Measurements from ENCODE around the gene PFDN4.

The PFDN4 gene

DNA sequence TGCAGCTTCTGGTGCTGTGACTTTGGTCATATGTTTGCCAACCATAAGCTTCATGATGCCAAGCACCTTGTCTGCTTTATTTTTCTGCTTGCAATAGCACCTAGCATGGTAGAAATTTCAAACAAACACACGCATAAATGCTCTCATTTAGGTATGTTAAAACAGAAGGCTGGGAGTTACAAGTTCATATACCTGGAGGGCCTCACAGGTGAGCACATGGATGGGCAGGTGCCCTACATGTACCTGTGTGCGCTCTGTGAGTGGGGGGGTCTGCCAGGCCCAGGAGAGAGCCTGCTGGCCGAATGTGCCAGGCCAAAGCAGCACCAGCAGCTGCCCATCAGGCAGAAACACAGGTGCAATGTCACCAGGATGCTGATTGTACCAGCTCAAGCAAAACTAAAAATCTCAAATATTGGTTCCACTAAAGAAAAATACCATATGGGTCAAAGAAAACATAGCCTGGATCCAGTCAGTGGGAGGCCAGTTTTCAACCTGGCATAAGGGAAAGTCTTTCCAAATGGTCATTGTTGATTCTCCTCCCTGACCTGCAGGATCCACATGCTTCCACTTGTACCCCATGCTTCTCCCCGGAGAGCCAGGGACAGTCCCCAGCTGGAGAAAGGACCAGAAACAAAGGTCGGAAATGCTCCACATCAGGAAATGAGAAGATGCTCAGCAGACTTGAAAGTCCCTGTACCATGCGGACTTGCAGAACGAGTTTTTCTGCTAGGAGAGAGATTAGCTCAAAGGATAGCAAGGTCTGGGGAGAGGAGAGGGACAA lies 7.2 kb upstream of the PFDN4 start:
- no peak for DNase-seq (ENCODE audit: low read depth in 2 of 2)

DNA sequence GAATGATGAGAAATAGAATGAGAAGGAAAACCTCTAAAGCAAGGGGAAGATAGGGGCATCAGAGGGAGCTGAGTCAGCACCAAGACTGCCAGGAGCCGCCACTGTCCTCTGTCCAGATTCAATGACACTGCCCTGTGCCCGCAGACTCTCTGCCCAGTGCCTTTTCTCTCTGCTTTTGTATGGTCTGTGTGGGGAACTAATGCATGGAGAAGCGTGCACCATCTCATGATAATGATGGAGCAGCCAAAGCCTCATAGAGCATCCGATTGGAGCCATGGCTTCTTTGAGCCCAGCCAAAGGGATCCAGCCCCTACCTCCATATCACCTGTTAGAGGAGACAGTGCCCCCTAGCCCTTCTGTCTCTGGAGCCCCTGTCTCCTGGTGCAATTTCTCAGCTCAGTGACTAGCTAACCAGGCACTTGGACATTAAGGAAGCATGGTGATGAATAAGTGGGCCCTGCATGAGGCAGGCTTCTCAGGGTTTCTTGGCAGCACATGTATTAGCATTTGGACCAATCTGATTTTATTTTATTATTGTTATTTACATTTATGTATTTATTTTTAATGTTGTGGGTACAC lies 6.5 kb upstream of the PFDN4 start:
- no peak for DNase-seq (ENCODE audit: low read depth in 2 of 2)

DNA sequence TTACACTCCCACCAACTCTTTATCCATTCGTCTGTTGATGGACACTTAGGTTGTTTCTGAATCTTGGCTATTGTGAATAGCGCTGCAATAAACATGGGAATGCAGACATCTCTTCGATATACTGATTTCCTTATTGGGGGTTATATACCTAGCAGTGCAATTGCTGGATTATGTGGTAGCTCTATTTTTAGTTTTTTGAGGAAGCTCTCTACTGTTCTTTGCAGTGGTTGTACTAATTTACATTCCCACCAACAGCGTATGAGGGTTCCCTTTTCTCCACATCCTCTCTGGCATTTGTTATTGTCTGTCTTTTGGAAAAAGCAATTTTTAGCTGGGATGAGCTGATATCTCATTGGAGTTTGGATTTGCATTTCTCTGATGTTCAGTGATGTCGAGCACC lies 4.6 kb upstream of the PFDN4 start:
- DNase-seq (ENCODE audit: low read depth in 2 of 2), result no peak

DNA sequence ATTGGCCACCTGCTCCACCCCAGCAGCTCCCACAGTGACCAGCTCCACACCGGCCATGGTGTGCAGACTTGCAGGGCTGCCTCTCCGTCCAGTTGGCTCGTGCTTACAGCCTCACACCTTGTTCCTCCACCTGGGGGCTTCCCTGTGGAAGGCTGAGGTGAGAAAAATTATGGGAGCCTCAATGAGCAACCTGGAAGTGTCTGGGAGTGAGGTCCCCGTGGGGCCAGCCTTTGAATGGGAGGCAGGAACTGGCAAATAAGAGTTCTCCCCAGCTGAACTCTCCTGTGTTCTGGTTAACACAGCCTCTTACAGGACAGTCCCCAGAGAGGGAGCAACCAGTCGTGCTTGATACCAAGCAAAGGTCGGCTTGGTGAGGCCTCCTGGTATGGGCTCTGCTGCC lies 3.8 kb upstream of the PFDN4 start:
- DNase-seq (ENCODE audit: low read depth in 2 of 2), result no peak

DNA sequence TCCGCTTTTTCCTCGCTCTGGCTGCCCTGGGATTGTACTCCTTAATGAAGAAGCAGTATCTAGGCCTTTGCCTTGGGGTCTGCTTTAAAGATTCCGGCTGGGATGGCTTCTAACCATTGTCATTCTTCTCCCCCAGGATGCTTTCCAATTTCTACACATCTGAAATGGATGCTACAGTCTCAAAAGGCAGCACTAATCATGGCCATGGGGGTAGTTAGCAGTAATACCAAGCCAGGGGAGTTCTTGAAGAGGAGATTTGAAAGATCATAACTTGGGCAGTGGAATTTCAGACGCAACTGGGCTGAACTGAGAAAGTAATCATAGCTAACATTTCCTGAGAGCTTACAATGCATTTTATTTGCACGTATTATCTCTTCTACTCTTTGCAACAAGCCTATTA lies 3.4 kb upstream of the PFDN4 start:
- DNase-seq (ENCODE audit: low read depth in 2 of 2), result no peak

DNA sequence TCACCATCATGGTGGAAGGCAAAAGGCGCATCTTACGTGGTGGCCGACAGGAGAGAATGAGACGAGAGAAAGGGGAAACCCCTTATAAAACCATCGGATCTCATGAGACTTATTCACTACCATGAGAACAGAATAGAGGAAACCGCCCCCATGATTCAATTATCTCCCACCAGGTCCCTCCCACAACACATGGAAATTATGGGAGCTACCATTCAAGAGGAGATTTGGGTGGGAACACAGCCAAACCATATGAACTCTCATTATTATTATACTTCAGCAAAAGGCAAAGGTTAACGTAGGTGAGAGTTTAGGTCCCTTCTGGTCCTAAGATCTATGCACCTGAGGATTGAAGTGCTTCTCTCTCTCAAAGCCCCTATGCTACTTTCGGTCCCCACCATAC lies 2.4 kb upstream of the PFDN4 start:
- DNase-seq (ENCODE audit: low read depth in 2 of 2), result no peak

DNA sequence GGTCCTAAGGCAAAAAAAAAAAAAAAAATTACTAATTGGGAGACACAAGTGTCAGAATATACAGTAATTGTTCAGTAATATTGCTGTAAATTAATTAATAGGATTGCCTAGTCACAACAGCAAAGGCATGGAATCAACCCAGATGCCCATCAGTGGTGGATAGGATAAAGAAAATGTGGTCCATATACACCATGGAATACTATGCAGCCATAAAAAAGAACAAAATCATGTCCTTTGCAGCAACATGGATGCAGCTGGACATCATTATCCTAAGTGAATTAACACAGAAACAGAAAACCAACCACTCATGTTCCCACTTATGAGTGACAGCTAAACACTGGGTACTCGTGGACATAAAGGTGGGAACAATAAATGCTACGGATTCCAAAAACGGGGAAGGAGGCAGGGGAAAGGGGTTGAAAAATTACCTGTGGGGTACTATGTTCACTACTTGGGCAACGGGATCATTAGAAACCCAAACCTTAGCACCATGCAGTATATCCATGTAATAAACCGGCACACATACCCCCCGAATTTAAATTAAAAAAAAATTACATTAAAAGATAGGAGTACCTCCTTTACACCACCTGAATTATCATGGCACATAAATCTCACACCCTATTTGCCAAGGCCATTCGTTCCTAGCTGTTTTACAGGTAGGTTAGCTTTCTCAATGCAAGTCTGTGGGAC lies 689 bp upstream of the PFDN4 start:
- no peak for DNase-seq (ENCODE audit: low read depth in 2 of 2)

DNA sequence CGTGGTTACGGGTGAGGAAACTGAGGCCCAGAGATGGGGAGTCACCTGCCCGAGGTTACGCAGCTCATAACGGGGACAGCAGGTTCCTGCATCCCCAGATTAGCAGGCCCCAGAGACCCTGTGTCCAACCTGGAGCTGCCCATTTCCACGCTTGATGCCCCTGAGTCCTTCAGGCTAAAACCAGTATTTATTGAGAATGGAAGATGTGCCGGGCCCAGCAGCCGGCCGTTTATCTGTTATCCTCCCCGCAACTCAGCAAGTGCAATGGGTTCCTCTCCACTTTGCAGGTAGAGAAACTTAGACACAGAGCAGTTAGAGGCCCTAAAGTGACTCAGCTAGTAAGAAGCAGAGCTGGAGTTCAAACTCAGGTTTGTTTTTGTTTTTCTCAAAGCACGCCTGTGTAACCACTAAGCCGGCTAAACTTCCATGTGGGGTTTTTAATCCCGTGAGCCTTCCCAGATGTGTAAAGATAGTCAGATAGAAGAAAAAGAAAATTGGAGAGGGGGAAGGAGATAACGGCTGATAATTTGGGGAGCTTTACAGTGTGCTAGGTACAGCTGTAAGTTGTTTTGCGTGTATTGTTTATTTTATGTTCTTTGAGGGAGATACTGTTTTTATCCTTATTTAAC lies 775 bp downstream of the PFDN4 start:
- no peak for DNase-seq (ENCODE audit: low read depth in 2 of 2)

DNA sequence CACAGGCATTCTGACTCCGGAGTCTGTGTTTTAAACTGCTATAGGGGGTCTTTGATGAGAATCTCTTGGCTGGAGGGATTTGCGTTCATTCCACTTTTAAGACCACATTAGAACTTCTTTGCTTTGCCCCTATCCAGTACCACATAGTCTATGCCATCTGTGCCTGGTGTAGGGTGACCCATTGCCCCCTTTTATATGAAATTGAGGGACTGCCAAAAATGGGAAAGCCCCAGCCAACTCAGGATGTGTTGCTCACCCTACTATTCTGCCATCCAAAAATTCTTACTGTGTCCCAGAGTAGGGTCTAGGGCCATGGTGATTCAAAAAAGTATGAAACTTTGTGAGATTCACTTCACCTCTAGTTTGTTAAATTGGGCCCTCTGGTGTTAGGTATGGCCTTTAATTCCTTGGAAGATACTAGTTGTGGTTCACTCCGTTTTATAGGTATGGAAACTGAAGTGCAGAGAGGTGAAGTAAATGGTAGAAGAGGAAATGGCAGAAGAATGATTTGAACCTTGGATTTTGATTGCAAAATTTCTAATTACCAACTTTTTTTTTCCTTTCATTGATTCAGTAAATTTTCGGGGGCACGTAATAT lies 1.4 kb downstream of the PFDN4 start:
- no peak for DNase-seq (ENCODE audit: low read depth in 2 of 2)

DNA sequence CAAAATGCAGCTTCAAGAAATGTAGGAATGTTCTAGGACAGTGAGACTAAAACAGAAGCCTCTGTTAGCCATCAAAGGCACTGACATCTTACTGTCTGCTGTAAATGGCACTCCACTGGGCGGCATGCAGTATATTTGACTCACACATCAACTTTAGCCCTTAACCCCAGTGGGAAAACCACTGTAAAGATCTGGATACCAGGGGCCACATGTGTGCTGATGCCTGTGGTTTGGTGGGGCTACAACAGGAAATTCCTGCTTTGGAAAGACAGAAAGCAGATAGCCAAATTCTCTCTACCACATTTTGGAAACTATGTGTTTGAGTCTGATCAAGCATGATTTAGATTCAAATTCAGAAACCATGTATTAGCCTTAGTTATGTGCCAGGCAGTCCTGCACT lies 4.3 kb downstream of the PFDN4 start:
- DNase-seq (ENCODE audit: low read depth in 2 of 2), result no peak

DNA sequence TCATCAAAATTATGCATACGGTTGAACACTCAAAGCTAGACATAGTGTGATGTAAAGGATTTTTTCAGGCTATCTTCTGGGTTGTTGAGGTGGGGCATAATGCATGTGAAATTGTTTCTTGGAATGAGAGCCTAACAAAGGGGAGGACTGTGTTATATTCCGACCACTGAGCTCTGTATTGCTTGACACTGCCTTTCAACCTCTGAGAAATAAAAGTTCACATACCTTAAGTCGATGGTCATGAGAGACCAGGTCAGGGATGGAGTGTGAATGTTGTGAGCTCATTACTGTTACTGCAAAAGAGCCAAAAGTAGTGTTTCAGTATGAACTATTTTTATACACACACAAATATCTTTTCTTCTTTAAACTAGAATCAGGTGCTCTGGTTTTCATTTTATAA lies 5.0 kb downstream of the PFDN4 start:
- DNase-seq (ENCODE audit: low read depth in 2 of 2), result no peak

DNA sequence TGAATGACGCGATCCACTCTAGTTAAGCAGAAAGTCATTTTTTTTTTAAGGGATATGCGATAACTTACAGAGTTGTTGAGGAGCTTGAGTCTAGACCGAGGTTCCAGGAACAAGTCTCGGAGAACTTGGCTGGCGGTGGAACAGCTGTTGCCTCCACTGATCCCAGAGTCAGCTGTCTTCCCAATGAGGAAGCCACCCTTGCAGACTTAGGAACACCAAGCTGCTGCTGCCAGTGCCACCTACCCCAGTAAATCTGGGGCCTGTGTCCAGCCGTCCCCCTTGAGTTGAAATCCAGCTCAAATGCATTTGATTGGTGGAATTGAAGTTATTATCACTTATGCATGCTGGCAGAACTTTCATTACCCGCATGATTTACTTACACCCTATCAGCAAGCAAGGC lies 6.7 kb downstream of the PFDN4 start:
- DNase-seq (ENCODE audit: low read depth in 2 of 2), result no peak

DNA sequence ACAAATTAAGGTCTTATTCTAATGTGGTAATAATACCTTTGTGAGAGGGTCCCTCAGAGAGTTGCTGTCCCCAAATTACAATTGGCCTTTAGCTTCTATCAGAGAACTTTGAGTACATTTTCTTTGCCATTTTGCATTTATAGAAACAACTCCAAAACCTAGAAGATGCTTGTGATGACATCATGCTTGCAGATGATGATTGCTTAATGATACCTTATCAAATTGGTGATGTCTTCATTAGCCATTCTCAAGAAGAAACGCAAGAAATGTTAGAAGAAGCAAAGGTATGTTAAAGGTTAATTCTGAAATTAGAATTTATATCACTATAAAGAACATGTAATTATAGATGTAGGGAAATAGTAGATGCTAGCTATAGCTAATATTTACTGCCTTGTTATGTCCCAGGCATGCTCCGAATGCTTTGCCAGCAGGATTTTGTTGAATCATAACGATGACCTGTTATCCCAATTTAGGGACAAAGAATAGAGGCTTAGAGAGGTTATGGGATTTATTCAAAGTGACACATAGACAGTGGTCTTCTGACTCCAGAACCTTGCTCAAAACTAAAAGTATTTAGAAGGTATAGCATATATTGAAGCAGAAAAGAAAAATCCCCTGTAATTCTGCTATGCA lies 7.4 kb downstream of the PFDN4 start:
- no peak for DNase-seq (ENCODE audit: low read depth in 2 of 2)

DNA sequence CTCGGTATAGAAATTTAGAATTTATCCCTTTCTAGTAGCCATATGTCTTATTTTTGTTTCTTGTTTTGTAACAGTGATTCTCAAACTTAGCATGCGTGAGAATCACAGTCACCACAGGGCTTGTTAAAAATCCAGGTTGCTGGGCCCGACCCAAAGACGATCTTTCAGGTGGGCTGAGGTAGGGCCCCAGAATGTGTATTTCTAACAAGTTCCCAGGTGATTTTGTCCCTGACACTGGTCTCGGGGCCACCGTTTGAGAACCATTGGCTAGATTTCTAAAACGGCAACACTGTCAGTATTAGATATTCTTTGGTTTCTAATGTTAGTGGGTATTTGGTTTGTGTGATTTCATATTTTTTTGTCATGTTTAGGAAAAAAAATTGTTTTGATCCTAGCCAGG lies 9.9 kb downstream of the PFDN4 start:
- no peak for DNase-seq (ENCODE audit: low read depth in 2 of 2)

DNA sequence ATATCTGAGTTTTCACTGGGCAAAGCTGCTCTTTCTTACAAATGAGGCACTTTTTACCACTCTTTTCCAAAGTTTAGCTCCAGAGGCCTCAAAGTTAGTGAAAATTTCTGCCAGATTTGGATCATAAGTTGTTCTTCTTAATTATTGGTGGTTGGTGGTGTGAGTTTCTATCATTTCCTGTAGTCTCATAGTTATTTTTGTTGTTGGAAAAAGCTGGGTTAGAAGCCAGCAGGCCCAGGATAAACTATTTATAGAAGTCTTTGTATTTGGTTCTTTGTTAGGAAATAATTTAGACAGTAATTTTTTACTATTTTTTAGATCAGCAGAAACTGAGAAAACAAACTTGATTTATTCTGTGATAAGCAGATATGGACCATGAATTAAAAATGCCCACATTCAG lies 10.6 kb downstream of the PFDN4 start:
- DNase-seq (ENCODE audit: low read depth in 2 of 2), result no peak

DNA sequence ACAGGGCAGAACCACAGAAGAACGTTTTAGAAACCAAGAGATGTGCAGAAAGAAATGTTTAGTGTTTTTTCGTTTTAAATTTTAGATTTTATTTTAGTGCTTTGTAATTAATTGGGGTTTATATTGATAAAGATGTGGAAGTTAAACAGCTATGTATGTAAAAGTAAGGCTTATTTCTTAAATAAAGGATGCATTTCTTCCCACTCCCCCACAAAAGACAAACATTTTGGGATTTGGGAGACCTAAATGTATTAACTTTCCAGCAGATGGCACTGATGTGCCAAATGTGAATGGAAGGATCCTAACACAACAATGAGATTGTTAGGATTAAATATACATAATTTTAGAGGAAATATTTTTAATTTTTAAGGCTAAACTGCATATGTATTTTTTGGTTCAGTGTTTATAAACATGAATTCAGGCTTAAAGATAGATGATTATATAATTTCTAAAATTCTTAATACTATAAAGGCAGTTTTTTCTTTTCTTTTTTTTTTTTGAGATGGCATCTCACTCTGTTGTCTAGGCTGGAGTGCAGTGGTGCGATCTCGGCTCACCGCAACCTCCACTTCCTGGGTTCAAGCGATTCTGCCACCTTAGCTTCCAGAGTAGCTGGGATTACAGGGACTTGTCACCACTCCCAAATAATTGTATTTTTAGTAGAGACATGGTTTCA lies 12.0 kb downstream of the PFDN4 start:
- no peak for DNase-seq (ENCODE audit: low read depth in 2 of 2)

DNA sequence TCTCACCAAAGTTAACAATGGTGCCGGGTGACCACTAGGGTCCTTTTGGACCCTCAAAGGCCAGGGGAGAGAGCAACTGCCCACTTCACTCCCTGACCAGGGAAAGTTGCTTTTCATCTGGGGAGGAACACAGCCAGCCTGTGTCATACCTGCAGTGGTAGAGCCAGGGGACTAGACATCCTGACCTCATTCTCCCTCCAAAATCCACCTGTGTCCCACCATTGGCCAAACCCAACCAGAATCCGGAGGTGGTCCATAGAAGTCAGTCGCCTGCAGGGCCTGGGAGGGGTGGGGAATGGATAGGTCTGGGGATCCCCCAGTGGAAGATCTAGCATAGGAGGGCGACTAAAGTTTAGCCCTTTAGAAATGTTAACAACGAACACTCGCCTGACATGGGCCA lies 12.8 kb downstream of the PFDN4 start:
- no peak for DNase-seq (ENCODE audit: low read depth in 2 of 2)

DNA sequence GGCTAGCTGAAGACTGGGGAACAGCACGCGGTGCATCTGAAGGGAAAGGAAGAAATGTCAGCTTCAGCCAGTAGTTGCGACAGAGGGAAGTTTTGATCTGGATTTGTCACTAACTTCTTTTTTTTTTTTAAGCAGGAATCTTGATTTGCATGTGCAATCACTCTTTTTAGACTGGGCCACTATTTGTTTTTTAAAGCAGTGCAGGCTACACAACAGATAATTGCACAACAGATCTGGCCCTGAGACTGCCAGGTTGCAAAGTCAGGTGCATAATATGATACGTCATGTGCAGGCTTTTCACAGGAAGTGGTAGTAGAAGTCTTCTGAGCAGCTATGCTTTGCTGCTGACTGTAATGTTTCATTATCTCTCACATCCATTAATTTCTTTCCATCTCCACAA lies 13.5 kb downstream of the PFDN4 start:
- no peak for DNase-seq (ENCODE audit: low read depth in 2 of 2)

DNA sequence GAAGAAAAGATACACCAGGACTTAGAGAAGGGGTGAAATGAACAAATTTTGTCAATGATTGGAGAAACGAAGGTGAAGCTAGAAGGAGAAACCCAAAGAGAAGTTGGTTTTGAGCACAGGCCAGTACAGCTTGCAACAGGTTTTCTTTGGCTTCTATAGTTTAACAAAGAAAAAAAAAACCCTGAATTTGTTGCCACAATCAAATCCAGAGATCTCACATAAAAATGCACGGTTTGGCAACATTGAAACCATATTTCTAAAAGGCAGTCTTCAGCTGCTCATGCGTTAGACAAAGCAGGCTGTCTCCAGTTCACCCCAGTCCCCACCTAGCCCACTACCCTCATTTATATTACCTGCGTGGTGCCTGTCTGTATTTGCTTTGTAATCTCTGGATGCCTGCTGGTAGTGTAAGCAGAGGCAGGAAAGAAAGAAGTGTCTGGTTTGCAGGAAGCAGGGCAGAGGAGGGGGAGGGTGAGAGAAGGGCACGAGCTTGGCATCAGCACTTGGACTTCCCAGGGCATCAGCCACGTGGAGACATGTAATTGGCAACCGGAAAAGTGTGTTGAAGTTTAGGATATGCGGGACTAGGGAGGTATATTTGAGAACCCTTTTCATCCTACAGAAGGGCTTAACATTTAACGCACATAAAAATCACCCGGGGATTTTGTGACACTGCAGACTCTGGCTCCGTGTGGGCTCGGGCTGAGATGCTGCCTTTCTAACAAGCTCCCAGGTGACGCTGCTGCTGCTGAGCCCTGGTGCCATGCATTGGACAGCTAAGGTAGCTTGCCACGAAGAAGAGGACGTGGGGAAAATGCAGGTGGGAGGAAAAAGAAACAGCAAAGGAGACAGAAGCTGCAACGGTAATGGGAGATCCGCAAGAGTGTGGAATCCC lies 14.4 kb downstream of the PFDN4 start:
- no peak for DNase-seq (ENCODE audit: low read depth in 2 of 2)

DNA sequence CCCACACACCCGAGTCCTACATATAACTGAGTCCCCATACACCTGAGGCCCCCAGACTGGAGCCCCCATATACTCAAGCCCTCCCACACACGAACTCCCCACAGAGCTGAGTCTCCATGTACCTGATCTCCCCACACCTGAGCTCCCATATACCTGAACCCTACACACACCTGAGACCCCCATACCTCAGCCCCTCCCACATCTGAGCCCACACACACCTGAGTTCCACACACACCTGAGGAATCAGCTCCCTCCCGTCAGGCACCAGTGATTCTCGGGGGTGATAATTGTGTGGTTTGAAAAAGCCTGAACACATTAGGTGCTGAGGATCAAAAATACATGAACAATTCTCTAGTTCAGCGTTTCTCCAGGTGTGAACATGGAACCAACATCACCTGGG lies 15.4 kb downstream of the PFDN4 start:
- DNase-seq (ENCODE audit: low read depth in 2 of 2), result no peak

Data from stimulated activated CD4-positive, alpha-beta T cell treated with anti-CD3 and anti-CD28 coated beads, Interleukin-12 subunit alpha, Interleukin-12 subunit beta, amount 100 ng/mL, for 24 hours (primary cell).